K562 (cell line): ENCODE results near the gene FNBP1. TPM values are rescaled to one million over a fixed set of nuclear protein-coding genes. Genes with fewer than 3 reads are reported as not detected.

Experiments used
- CTCF ChIP-seq, 3 experiments: IDR thresholded peaks in 2 of 3; conservative IDR thresholded peaks in 1 of 3; 2 replicates each; pipeline ENCODE4 v1.5.1; 2011 to 2012; ENCODE audit warnings: low read length in 3 of 3, mild to moderate bottlenecking in 3 of 3, control low read depth in 2 of 3, improper control_type of control experiment in 1 of 3, inconsistent platforms in 1 of 3, low read depth in 1 of 3, mixed read lengths in 1 of 3, moderate library complexity in 1 of 3; ENCODE audit not compliant: insufficient read depth in 2 of 3
- EGR1 ChIP-seq: fragments of 450-650 bp; conservative IDR thresholded peaks from 2 replicates; pipeline ENCODE4 v1.6.1; 2017; ENCODE audit warnings: mild to moderate bottlenecking
- GTF2A2 ChIP-seq: IDR thresholded peaks from 2 replicates; pipeline ENCODE4 v1.6.1; 2016; ENCODE audit warnings: mild to moderate bottlenecking, missing genetic modification characterization, missing compliant biosample characterization
- HDAC2 ChIP-seq: fragments of 450-650 bp; IDR thresholded peaks from 2 replicates; pipeline ENCODE4 v1.6.1; 2016; ENCODE audit warnings: mild to moderate bottlenecking
- HMGN3 ChIP-seq: IDR thresholded peaks from 2 replicates; pipeline ENCODE4 v1.6.1; 2011; ENCODE audit warnings: borderline replicate concordance, low read depth, mild to moderate bottlenecking, mixed read lengths, low read length; ENCODE audit not compliant: insufficient read length; ENCODE audit errors: extremely low read depth
- HOXB6 ChIP-seq: fragments of 250-450 bp; sonication (Bioruptor Pico); IDR thresholded peaks from 2 replicates; pipeline ENCODE4 v1.5.1; 2022; ENCODE audit warnings: mild to moderate bottlenecking, borderline replicate concordance
- IFI16 ChIP-seq: fragments of 250-450 bp; sonication (Bioruptor Pico); IDR thresholded peaks from 2 replicates; pipeline ENCODE4 v2.1.2; 2022; ENCODE audit warnings: mild to moderate bottlenecking, inconsistent platforms
- MECOM ChIP-seq: fragments of 250-450 bp; sonication (Bioruptor Pico); IDR thresholded peaks from 2 replicates; pipeline ENCODE4 v1.8.0; 2022; ENCODE audit warnings: inconsistent platforms
- MXD1 ChIP-seq: fragments of 250-450 bp; sonication (Bioruptor Pico); IDR thresholded peaks from 2 replicates; pipeline ENCODE4 v1.8.0; 2021; ENCODE audit warnings: borderline replicate concordance, mild to moderate bottlenecking, moderate library complexity; ENCODE audit not compliant: poor library complexity, severe bottlenecking
- PHF20 ChIP-seq: fragments of 450-650 bp; IDR thresholded peaks from 2 replicates; pipeline ENCODE4 v1.6.1; 2018; ENCODE audit not compliant: partially characterized antibody
- PYGO2 ChIP-seq: fragments of 450-650 bp; IDR thresholded peaks from 2 replicates; pipeline ENCODE4 v1.6.1; 2016; ENCODE audit warnings: mild to moderate bottlenecking, missing genetic modification characterization, moderate library complexity, missing compliant biosample characterization
- SMARCA4 ChIP-seq: fragments of 450-650 bp; IDR thresholded peaks from 2 replicates; pipeline ENCODE4 v1.6.1; 2016
- SPI1 ChIP-seq: IDR thresholded peaks from 2 replicates; pipeline ENCODE4 v1.6.1; 2011; ENCODE audit warnings: low read depth, low read length, control low read depth, borderline replicate concordance
- TAF1 ChIP-seq: IDR thresholded peaks from 2 replicates; pipeline ENCODE4 v1.6.1; 2011; ENCODE audit warnings: mild to moderate bottlenecking, low read length, moderate library complexity; ENCODE audit not compliant: insufficient read depth, control insufficient read depth, severe bottlenecking; ENCODE audit errors: extremely low read depth
- TAL1 ChIP-seq: fragments of 450-650 bp; IDR thresholded peaks from 2 replicates; pipeline ENCODE4 v1.6.1; 2016; ENCODE audit warnings: mild to moderate bottlenecking
- WHSC1 ChIP-seq: IDR thresholded peaks from one replicate; pipeline ENCODE4 v1.6.1; 2012; ENCODE audit warnings: low read length, control low read depth, inconsistent platforms
- ZNF23 ChIP-seq: fragments of 250-450 bp; sonication (Bioruptor Pico); IDR thresholded peaks from 2 replicates; pipeline ENCODE4 v1.4.0; 2020; ENCODE audit warnings: mild to moderate bottlenecking
- ZNF561 ChIP-seq: fragments of 450-650 bp; formaldehyde crosslinking; conservative IDR thresholded peaks from 2 replicates; pipeline ENCODE4 v1.4.0; 2020; ENCODE audit warnings: mild to moderate bottlenecking, moderate library complexity
- ZNF586 ChIP-seq: fragments of 450-650 bp; formaldehyde crosslinking; conservative IDR thresholded peaks from 2 replicates; pipeline ENCODE4 v1.4.0; 2020; ENCODE audit warnings: mild to moderate bottlenecking, moderate library complexity
- ZNF785 ChIP-seq: fragments of 250-450 bp; sonication (Bioruptor Pico); IDR thresholded peaks from 2 replicates; pipeline ENCODE4 v1.4.0; 2020; ENCODE audit warnings: mild to moderate bottlenecking
- polyA plus RNA-seq, 8 experiments: library from polyadenylated mRNA; depleted of rRNA in 4 of 8; stranded (reverse) in 5 of 8; unstranded in 3 of 8; fragments of >200 nt; fragmentation: Nextera tagmentation in 2 of 8; fragmentation: Illumina TruSeq in 1 of 8; extraction: Ambion mirVana in 2 of 8; extraction: Trizol in 1 of 8; gene quantifications; 2 replicates each; pipeline versions ENCODE4 v1.2.1 to v1.2.3, GENCODE V29; 2011 to 2014; ENCODE audit warnings: inconsistent platforms in 1 of 8, missing spikeins in 1 of 8
- total RNA-seq, 7 experiments: library from RNA; depleted of rRNA in 6 of 7; stranded (reverse); fragments of >200 nt in 6 of 7; fragmentation: Illumina TruSeq in 2 of 7; extraction: Trizol in 2 of 7; gene quantifications; 2 replicates each; pipeline versions ENCODE4 v1.2.1 to v1.2.3, GENCODE V29; 2011 to 2021; ENCODE audit warnings: low replicate concordance in 1 of 7
- TF ChIP-seq, protein P1 (sequence below): IDR thresholded peaks from 3 replicates; pipeline ENCODE4 v1.6.1; 2011; ENCODE audit warnings: borderline replicate concordance, mild to moderate bottlenecking, moderate library complexity; ENCODE audit not compliant: insufficient read length; ENCODE audit errors: extremely low read depth
- TF ChIP-seq, protein P2 (sequence below): sonication (generic); formaldehyde crosslinking; IDR thresholded peaks from 2 replicates; pipeline ENCODE4 v1.8.0; 2022; ENCODE audit warnings: mild to moderate bottlenecking, missing genetic modification reagents

The FNBP1 gene
- total and polyA plus RNA-seq, 9 of the 15 experiments (the other 6 are each of a cell fraction or from before 2014, with no cell fraction given), result 1.8 to 14.9 (median 7.6) TPM

GRCh38 chr9:129885018-129885669, 157.8 kb downstream of the FNBP1 start (continued):
- TF ChIP-seq HDAC2 (no peak), PHF20 (no peak), IFI16 (CRISPR knock-in tag) (no peak; the same call in 1 of the 2 replicates), SMARCA4 (no peak), ZNF586 (no peak), TAL1 (no peak), HOXB6 (CRISPR knock-in tag) (0 out of 2 replicates have a peak, but pooled peaks have one; percentile 15), HMGN3 (no peak), PYGO2 (no peak), ZNF561 (CRISPR knock-in tag) (no peak), TAF1 (no peak), ZNF785 (CRISPR knock-in tag) (no peak), SPI1 (0 out of 2 replicates have a peak, but pooled peaks have one; percentile 56), EGR1 (no peak), CTCF (IDR thresholded peaks at IDR 0.05 in 2 of 3, conservative IDR thresholded peaks at IDR 0.05 in 1 of 3; ENCODE audit: insufficient read depth in 2 of 3, low read depth in 1 of 3, low read length in 3 of 3) (peak; percentile 70 to 87 (median 77)), ZNF23 (CRISPR knock-in tag) (no peak), WHSC1 (no peak), MECOM (CRISPR knock-in tag) (no peak), MXD1 (CRISPR knock-in tag) (no peak), GTF2A2 (tag) (no peak)
- TF ChIP-seq, protein P1, sequence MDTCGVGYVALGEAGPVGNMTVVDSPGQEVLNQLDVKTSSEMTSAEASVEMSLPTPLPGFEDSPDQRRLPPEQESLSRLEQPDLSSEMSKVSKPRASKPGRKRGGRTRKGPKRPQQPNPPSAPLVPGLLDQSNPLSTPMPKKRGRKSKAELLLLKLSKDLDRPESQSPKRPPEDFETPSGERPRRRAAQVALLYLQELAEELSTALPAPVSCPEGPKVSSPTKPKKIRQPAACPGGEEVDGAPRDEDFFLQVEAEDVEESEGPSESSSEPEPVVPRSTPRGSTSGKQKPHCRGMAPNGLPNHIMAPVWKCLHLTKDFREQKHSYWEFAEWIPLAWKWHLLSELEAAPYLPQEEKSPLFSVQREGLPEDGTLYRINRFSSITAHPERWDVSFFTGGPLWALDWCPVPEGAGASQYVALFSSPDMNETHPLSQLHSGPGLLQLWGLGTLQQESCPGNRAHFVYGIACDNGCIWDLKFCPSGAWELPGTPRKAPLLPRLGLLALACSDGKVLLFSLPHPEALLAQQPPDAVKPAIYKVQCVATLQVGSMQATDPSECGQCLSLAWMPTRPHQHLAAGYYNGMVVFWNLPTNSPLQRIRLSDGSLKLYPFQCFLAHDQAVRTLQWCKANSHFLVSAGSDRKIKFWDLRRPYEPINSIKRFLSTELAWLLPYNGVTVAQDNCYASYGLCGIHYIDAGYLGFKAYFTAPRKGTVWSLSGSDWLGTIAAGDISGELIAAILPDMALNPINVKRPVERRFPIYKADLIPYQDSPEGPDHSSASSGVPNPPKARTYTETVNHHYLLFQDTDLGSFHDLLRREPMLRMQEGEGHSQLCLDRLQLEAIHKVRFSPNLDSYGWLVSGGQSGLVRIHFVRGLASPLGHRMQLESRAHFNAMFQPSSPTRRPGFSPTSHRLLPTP, result no peak
- TF ChIP-seq, protein P2, sequence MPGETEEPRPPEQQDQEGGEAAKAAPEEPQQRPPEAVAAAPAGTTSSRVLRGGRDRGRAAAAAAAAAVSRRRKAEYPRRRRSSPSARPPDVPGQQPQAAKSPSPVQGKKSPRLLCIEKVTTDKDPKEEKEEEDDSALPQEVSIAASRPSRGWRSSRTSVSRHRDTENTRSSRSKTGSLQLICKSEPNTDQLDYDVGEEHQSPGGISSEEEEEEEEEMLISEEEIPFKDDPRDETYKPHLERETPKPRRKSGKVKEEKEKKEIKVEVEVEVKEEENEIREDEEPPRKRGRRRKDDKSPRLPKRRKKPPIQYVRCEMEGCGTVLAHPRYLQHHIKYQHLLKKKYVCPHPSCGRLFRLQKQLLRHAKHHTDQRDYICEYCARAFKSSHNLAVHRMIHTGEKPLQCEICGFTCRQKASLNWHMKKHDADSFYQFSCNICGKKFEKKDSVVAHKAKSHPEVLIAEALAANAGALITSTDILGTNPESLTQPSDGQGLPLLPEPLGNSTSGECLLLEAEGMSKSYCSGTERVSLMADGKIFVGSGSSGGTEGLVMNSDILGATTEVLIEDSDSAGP (CRISPR knock-in tag), result no peak
